Motor neuron (in vitro differentiated cells): Measurements from ENCODE around the gene SLC7A8. TPM values are rescaled to one million over a fixed set of nuclear protein-coding genes. Genes with fewer than 3 reads are reported as not detected.

Experiments used
- ATAC-seq, 8 experiments: fragments of 200-7000 bp; cut with Tn5 transposase; replicated peaks in 6 of 8; 2 replicates each; pipeline ENCODE4 v1.8.0; 2021; ENCODE audit warnings: mild to moderate bottlenecking in 8 of 8, moderate library complexity in 8 of 8
- H3K27ac ChIP-seq, 2 donors: fragments of 250-450 bp; sonication (Bioruptor Pico); 2 replicates each; pipeline ENCODE4 v1.9.0; 2021; ENCODE audit warnings: antibody characterized with exemption in 2 of 2, mild to moderate bottlenecking in 2 of 2, moderate library complexity in 1 of 2
- H3K4me1 ChIP-seq, 2 donors: fragments of 250-450 bp; sonication (Bioruptor Pico); replicated peaks in 1 of 2; 2 replicates each; pipeline ENCODE4 v1.6.1; 2021; ENCODE audit warnings: antibody characterized with exemption in 2 of 2, mild to moderate bottlenecking in 2 of 2, moderate library complexity in 1 of 2
- H3K4me3 ChIP-seq, 5 donors: fragments of 250-450 bp; sonication (Bioruptor Pico); 2 replicates each; pipeline ENCODE4 v1.9.0; 2021; ENCODE audit warnings: antibody characterized with exemption in 5 of 5, mild to moderate bottlenecking in 5 of 5, moderate library complexity in 4 of 5
- WGBS, 10 experiments: fragments of 450-650 bp; shearing (Covaris generic); methylation state at CpG; one replicate each; pipeline ENCODE4 v1.0.0; 2022; 5-methylcytosine and 5-hydroxymethylcytosine counted together
- in situ Hi-C, 9 experiments: fragments of 400-800 bp; cut with MboI; loops; one replicate each; pipeline ENCODE4 v1.15.0; 2021; ENCODE audit warnings: low sequenced_read_pairs in 9 of 9, low pct_unique_long_range_greater_than_20kb in 2 of 9; ENCODE audit not compliant: unreplicated experiment in 9 of 9
- total RNA-seq, 8 experiments: library from RNA; unstranded; fragments of 300-600 nt; gene quantifications; 2 replicates each; pipeline versions ENCODE4 v1.2.3 to v1.2.4, GENCODE V29; 2022

SLC7A8 gene
- total RNA-seq, 8 experiments from 2014 or later: 0.96 to 55.9 (median 3.4) TPM

- in situ Hi-C loops: no loop called here
- WGBS, 10 experiments: 15 to 87% (median 70%) methylated on average over 1 to 8 of the region's 10 CpGs; no CpG with 5 or more reads in 2 of the 10 experiments
- no peak for ATAC-seq
- no peak overlapping the region for H3K27ac ChIP-seq
- no peak overlapping the region for H3K4me3 ChIP-seq
- H3K4me1 ChIP-seq: no peaks in the 10 kb centered on the region
Measured at GRCh38 chr14:23101986-23102625, 81.4 kb downstream of the SLC7A8 start.

GRCh38 chr14:23101213-23101970 lies 82.1 kb downstream of the SLC7A8 start:
- peaks cover 3 to 4% of the 10 kb centered on the region in 2 donors for H3K4me1 ChIP-seq
- in situ Hi-C loops: no loop called here
- no peak for ATAC-seq
- no peak overlapping the region for H3K4me3 ChIP-seq
- no peak overlapping the region for H3K27ac ChIP-seq
- 60 to 100% (median 88%) methylated on average over 1 to 4 of the region's 6 CpGs; no CpG with 5 or more reads in 3 of the 10 experiments for WGBS, 10 experiments

GRCh38 chr14:23099212-23099861 lies 84.1 kb downstream of the SLC7A8 start:
- 80 to 100% (median 94%) methylated on average over 1 to 6 of the region's 10 CpGs; no CpG with 5 or more reads in 4 of the 10 experiments for WGBS, 10 experiments
- peaks cover 4% of the 10 kb centered on the region in 2 donors for H3K4me1 ChIP-seq
- H3K27ac ChIP-seq: no peak overlapping the region
- H3K4me3 ChIP-seq: no peak overlapping the region
- no peak for ATAC-seq
- in situ Hi-C loops: no loop called here

- no peak for ATAC-seq
- in situ Hi-C loops: no loop called here
- 76 to 100% (median 93%) methylated on average over 1 to 6 of the region's 7 CpGs; no CpG with 5 or more reads in 1 of the 10 experiments for WGBS, 10 experiments
Measured at GRCh38 chr14:23097786-23098185, 85.7 kb downstream of the SLC7A8 start.

GRCh38 chr14:23095196-23096108 lies 88.0 kb downstream of the SLC7A8 start, which contains the start of gene C14orf119:
TSS of gene C14orf119 (plus strand) at chr14:23095505. CDS start at chr14:23097659, 2,154 bp downstream.
- in situ Hi-C loops: no loop called here
- Histone ChIP-seq H3K4me1 (peaks cover 10 to 13% of the 10 kb centered on the region in 2 donors), H3K4me3 (peak within 1 kb of the TSS; percentile 63 to 91 (median 84)), H3K27ac (peak within 1 kb of the TSS; percentile 97 to 98)
- peak; percentile 79 to 92 (median 90) for ATAC-seq
- 0 to 6% (median 0%) methylated on average over 2 to 25 of the region's 46 CpGs; no CpG with 5 or more reads in 1 of the 10 experiments for WGBS, 10 experiments

More at GRCh38 chr14:23097786-23098185, 85.7 kb downstream of the SLC7A8 start:
- H3K4me1 ChIP-seq: peaks cover 10 to 13% of the 10 kb centered on the region in 2 donors
- no peak overlapping the region for H3K4me3 ChIP-seq
- H3K27ac ChIP-seq: no peak overlapping the region

GRCh38 chr14:23094666-23095195 lies 88.7 kb downstream of the SLC7A8 start, which contains the start of gene ACIN1:
TSS of gene ACIN1 (minus strand) at chr14:23095136. CDS start at chr14:23095112, 24 bp downstream.
- WGBS, 10 experiments: 0 to 20% (median 0%) methylated on average over 1 to 18 of the region's 55 CpGs; no CpG with 5 or more reads in 4 of the 10 experiments
- peak within 1 kb of the TSS; percentile 63 to 91 (median 84) for H3K4me3 ChIP-seq
- in situ Hi-C loops: no loop called here
- H3K27ac ChIP-seq: peak within 1 kb of the TSS; percentile 97 to 98
- peaks cover 10 to 13% of the 10 kb centered on the region in 2 donors for H3K4me1 ChIP-seq
- peak; percentile 34 to 64 (median 59) for ATAC-seq

GRCh38 chr14:23093991-23094665 lies 89.3 kb downstream of the SLC7A8 start:
- ATAC-seq: no peak
- 0 to 20% (median 4%) methylated on average over 1 to 7 of the region's 14 CpGs; no CpG with 5 or more reads in 1 of the 10 experiments for WGBS, 10 experiments
- in situ Hi-C loops: no loop called here
- Histone ChIP-seq H3K27ac (peak overlapping the region; percentile 97 to 98), H3K4me1 (peaks cover 10 to 13% of the 10 kb centered on the region in 2 donors), H3K4me3 (peak overlapping the region; percentile 63 to 91 (median 84))

GRCh38 chr14:23093526-23093925 lies 89.9 kb downstream of the SLC7A8 start:
- no peak for ATAC-seq
- H3K4me1 ChIP-seq: peaks cover 10 to 13% of the 10 kb centered on the region in 2 donors
- H3K4me3 ChIP-seq: peak overlapping the region in 4 of 5 donors; percentile 74 to 91 (median 86)
- in situ Hi-C loops: no loop called here
- 57 to 100% (median 90%) methylated on average over 1 to 2 of the region's 2 CpGs; no CpG with 5 or more reads in 1 of the 10 experiments for WGBS, 10 experiments
- H3K27ac ChIP-seq: no peak overlapping the region

GRCh38 chr14:23093104-23093503 lies 90.4 kb downstream of the SLC7A8 start:
- WGBS, 10 experiments: 62 to 100% (median 95%) methylated on average over 1 to 2 of the region's 2 CpGs; no CpG with 5 or more reads in 2 of the 10 experiments
- ATAC-seq: no peak
- Histone ChIP-seq H3K27ac (no peak overlapping the region), H3K4me1 (peaks cover 10 to 13% of the 10 kb centered on the region in 2 donors), H3K4me3 (no peak overlapping the region)
- in situ Hi-C loops: no loop called here

GRCh38 chr14:23091294-23092225 lies 91.9 kb downstream of the SLC7A8 start:
- in situ Hi-C loops: no loop called here
- Histone ChIP-seq H3K27ac (no peak overlapping the region), H3K4me1 (peaks cover 9 to 10% of the 10 kb centered on the region in 2 donors), H3K4me3 (no peak overlapping the region)
- WGBS, 10 experiments: 60 to 100% (median 94%) methylated on average over 1 to 12 of the region's 12 CpGs; no CpG with 5 or more reads in 1 of the 10 experiments
- no peak for ATAC-seq
